Nephron (organoid): ENCODE results near the gene SDHAF3.

Experiments
- H3K27ac Mint-ChIP-seq, 3 experiments: 2 replicates each; pipeline ENCODE4 v1.8.0; 2020; ENCODE audit warnings: mixed read lengths in 3 of 3, mild to moderate bottlenecking in 2 of 3, moderate library complexity in 1 of 3
- H3K27me3 Mint-ChIP-seq: 2 replicates; pipeline ENCODE4 v1.8.0; 2021; ENCODE audit warnings: low read depth, mild to moderate bottlenecking, moderate library complexity, mixed read lengths
- H3K36me3 Mint-ChIP-seq: 2 replicates; pipeline ENCODE4 v1.8.0; 2020; ENCODE audit warnings: low read depth, mixed read lengths
- H3K4me1 Mint-ChIP-seq: 2 replicates; pipeline ENCODE4 v1.8.0; 2020; ENCODE audit warnings: mixed read lengths
- H3K4me3 Mint-ChIP-seq, 3 experiments: 2 replicates each; pipeline ENCODE4 v1.8.0; 2020; ENCODE audit warnings: mild to moderate bottlenecking in 3 of 3, mixed read lengths in 3 of 3, moderate library complexity in 2 of 3
- H3K9me3 Mint-ChIP-seq: 2 replicates; pipeline ENCODE4 v1.8.0; 2020; ENCODE audit warnings: mixed read lengths
- CTCF ChIP-seq, 3 experiments: fragments of 200-600 bp; sonication (generic); IDR thresholded peaks; one replicate each; pipeline ENCODE4 v1.5.0; 2021; ENCODE audit warnings: antibody characterized with exemption in 3 of 3; ENCODE audit not compliant: unreplicated experiment in 3 of 3

The SDHAF3 gene

GRCh38 chr7:97081521-97082300, 35.8 kb upstream of the SDHAF3 start:
- Mint-ChIP-seq H3K27ac (no peak overlapping the region), H3K4me3 (no peak overlapping the region), H3K4me1 (no peaks in the 10 kb centered on the region), H3K36me3 (no peaks in the 10 kb centered on the region), H3K9me3 (peaks cover under 1% of the 10 kb centered on the region), H3K27me3 (peaks cover 3% of the 10 kb centered on the region)
- no peak for TF ChIP-seq CTCF (IDR thresholded peaks at IDR 0.05; ENCODE audit: unreplicated experiment in 3 of 3)

GRCh38 chr7:97088364-97088763, 29.1 kb upstream of the SDHAF3 start:
- no peak overlapping the region for H3K27ac Mint-ChIP-seq
- TF ChIP-seq CTCF (IDR thresholded peaks at IDR 0.05; ENCODE audit: unreplicated experiment in 3 of 3), result no peak
- no peak overlapping the region for H3K4me3 Mint-ChIP-seq
- no peaks in the 10 kb centered on the region for H3K36me3 Mint-ChIP-seq
- H3K9me3 Mint-ChIP-seq, result no peaks in the 10 kb centered on the region
- H3K27me3 Mint-ChIP-seq, result peaks cover 3% of the 10 kb centered on the region
- no peaks in the 10 kb centered on the region for H3K4me1 Mint-ChIP-seq

GRCh38 chr7:97089771-97090170, 27.7 kb upstream of the SDHAF3 start:
- Mint-ChIP-seq H3K9me3 (no peaks in the 10 kb centered on the region), H3K27ac (no peak overlapping the region), H3K36me3 (no peaks in the 10 kb centered on the region), H3K4me1 (peaks cover 5% of the 10 kb centered on the region), H3K27me3 (peaks cover 3% of the 10 kb centered on the region), H3K4me3 (no peak overlapping the region)
- no peak for TF ChIP-seq CTCF (IDR thresholded peaks at IDR 0.05; ENCODE audit: unreplicated experiment in 3 of 3)

- Mint-ChIP-seq H3K4me3 (no peak overlapping the region), H3K9me3 (no peaks in the 10 kb centered on the region), H3K27me3 (peaks cover 1% of the 10 kb centered on the region), H3K36me3 (no peaks in the 10 kb centered on the region), H3K27ac (no peak overlapping the region), H3K4me1 (peaks cover 5% of the 10 kb centered on the region)
- TF ChIP-seq CTCF (IDR thresholded peaks at IDR 0.05; ENCODE audit: unreplicated experiment in 3 of 3), result no peak
These were observed 26.6 kb upstream of the SDHAF3 start for GRCh38 chr7:97090761-97091353.

- H3K27me3 Mint-ChIP-seq, result no peaks in the 10 kb centered on the region
- no peaks in the 10 kb centered on the region for H3K36me3 Mint-ChIP-seq
- H3K9me3 Mint-ChIP-seq, result no peaks in the 10 kb centered on the region
- TF ChIP-seq CTCF (IDR thresholded peaks at IDR 0.05; ENCODE audit: unreplicated experiment in 3 of 3), result no peak
- H3K4me3 Mint-ChIP-seq, result no peak overlapping the region
- peaks cover 5% of the 10 kb centered on the region for H3K4me1 Mint-ChIP-seq
- no peak overlapping the region for H3K27ac Mint-ChIP-seq
These were observed 23.1 kb upstream of the SDHAF3 start for GRCh38 chr7:97094284-97094930.
